Endodermal cell (in vitro differentiated cells): ENCODE data around the gene RERE. TPM values are rescaled to one million over a fixed set of nuclear protein-coding genes. Genes with fewer than 3 reads are reported as not detected.
A peak's percentile ranks its signal among the peaks of the same experiment; 100 is the strongest.

ENCODE experiments used
- DNase-seq: peaks from one replicate; pipeline ENCODE4 v3.0.0-alpha.2; 2017
- H3K27ac ChIP-seq: 2 replicates; pipeline ENCODE4 v1.5.1; 2013; ENCODE audit warnings: mild to moderate bottlenecking, low read depth, low read length, moderate library complexity
- H3K27me3 ChIP-seq: 2 replicates; pipeline ENCODE4 v1.6.1; 2013; ENCODE audit warnings: mild to moderate bottlenecking, low read length, moderate library complexity; ENCODE audit not compliant: insufficient read depth, control insufficient read depth, poor library complexity, severe bottlenecking
- H3K36me3 ChIP-seq: 2 replicates; pipeline ENCODE4 v1.7.0; 2013; ENCODE audit warnings: mild to moderate bottlenecking, low read length, moderate library complexity; ENCODE audit not compliant: control insufficient read depth, insufficient read depth
- H3K4me1 ChIP-seq: one replicate; pipeline ENCODE4 v1.7.0; 2013; ENCODE audit warnings: low read length; ENCODE audit not compliant: control insufficient read depth, insufficient read depth
- H3K4me3 ChIP-seq: 2 replicates; pipeline ENCODE4 v1.5.1; 2013; ENCODE audit warnings: mild to moderate bottlenecking, low read length, moderate library complexity
- H3K9ac ChIP-seq: 2 replicates; pipeline ENCODE4 v1.6.1; 2013; ENCODE audit warnings: mild to moderate bottlenecking, low read length, moderate library complexity; ENCODE audit not compliant: poor library complexity, severe bottlenecking; ENCODE audit errors: extremely low read depth
- H3K9me3 ChIP-seq: 2 replicates; pipeline ENCODE4 v1.6.1; 2013; ENCODE audit warnings: mild to moderate bottlenecking, low read length, moderate library complexity; ENCODE audit not compliant: control insufficient read depth
- H3K27ac Mint-ChIP-seq: 2 replicates; pipeline ENCODE4 v1.8.0; 2020; ENCODE audit warnings: mixed read lengths
- H3K27me3 Mint-ChIP-seq: 2 replicates; pipeline ENCODE4 v1.8.0; 2021; ENCODE audit warnings: mild to moderate bottlenecking, mixed read lengths; ENCODE audit not compliant: insufficient read depth
- H3K36me3 Mint-ChIP-seq: 2 replicates; pipeline ENCODE4 v1.8.0; 2020; ENCODE audit warnings: low read depth, mixed read lengths
- H3K4me1 Mint-ChIP-seq: 2 replicates; pipeline ENCODE4 v1.8.0; 2020; ENCODE audit warnings: mixed read lengths
- H3K4me3 Mint-ChIP-seq: 2 replicates; pipeline ENCODE4 v1.8.0; 2020; ENCODE audit warnings: mild to moderate bottlenecking, moderate library complexity, mixed read lengths
- H3K9me3 Mint-ChIP-seq: 2 replicates; pipeline ENCODE4 v1.8.0; 2020; ENCODE audit warnings: mild to moderate bottlenecking, mixed read lengths
- WGBS, 2 experiments: methylation state at CpG; one replicate each; pipeline versions ENCODE4 v1.1.5 to v1.1.7; 2013; ENCODE audit warnings: missing lambda C conversion rate in 2 of 2, mixed read lengths in 1 of 2; ENCODE audit not compliant: insufficient coverage in 1 of 2, insufficient read length in 1 of 2; 5-methylcytosine and 5-hydroxymethylcytosine counted together
- total RNA-seq, 2 donors: library from RNA; stranded (reverse); fragmentation: NEBNext Ultra II Directional in 1 of 2; extraction: Animal tissue kit (Norgen Biotek cat#: 25700) in 1 of 2; gene quantifications; 2 replicates in 1 of 2; 3 replicates in 1 of 2; pipeline ENCODE4 v1.2.1, GENCODE V29; 2021
- TF ChIP-seq, protein P1 (sequence below): fragments of 200-600 bp; sonication (generic); conservative IDR thresholded peaks from 2 replicates; pipeline ENCODE4 v1.5.0; 2021; ENCODE audit warnings: antibody characterized with exemption, mild to moderate bottlenecking

RERE gene
- total RNA-seq, 2 donors from 2014 or later: 159 to 179 TPM

DNA sequence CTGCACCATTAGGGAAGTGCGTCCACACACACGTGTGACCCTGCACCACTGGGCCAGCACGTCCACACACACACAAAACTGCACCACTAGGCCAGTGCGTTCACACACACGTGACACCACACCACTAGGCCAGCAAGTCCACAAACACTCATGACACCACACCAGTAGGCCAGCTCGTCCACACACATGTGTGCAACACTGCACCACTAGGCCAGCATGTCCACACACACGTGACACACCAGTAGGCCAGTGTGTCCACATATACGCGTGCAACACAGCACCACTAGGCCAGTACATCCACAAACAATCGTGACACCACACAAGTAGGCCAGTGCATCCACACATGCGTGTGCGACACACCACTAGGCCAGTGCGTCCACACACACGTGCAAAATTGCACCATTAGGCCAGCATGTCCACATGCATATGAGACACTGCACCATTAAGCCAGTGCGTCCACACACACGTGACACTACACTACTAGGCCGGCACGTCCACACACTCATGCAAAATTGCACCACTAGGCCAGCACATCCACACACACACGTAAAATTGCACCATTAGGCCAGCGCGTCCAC, 264.5 kb downstream of the RERE start:
- Mint-ChIP-seq H3K36me3 (peaks cover 57% of the 10 kb centered on the region), H3K27ac (peak overlapping the region; percentile 78), H3K27me3 (no peaks in the 10 kb centered on the region), H3K4me3 (peak overlapping the region; percentile 12), H3K9me3 (no peaks in the 10 kb centered on the region), H3K4me1 (peaks cover 31% of the 10 kb centered on the region)
- H3K9ac ChIP-seq: no peak overlapping the region
- peaks cover 8% of the 10 kb centered on the region for H3K4me1 ChIP-seq
- WGBS, 2 experiments: 92% methylated on average over 13 to 21 of the region's 21 CpGs
- peak overlapping the region; percentile 62 for H3K27ac ChIP-seq
- peaks cover 59% of the 10 kb centered on the region for H3K36me3 ChIP-seq
- no peak overlapping the region for H3K4me3 ChIP-seq
- TF ChIP-seq, protein P1, sequence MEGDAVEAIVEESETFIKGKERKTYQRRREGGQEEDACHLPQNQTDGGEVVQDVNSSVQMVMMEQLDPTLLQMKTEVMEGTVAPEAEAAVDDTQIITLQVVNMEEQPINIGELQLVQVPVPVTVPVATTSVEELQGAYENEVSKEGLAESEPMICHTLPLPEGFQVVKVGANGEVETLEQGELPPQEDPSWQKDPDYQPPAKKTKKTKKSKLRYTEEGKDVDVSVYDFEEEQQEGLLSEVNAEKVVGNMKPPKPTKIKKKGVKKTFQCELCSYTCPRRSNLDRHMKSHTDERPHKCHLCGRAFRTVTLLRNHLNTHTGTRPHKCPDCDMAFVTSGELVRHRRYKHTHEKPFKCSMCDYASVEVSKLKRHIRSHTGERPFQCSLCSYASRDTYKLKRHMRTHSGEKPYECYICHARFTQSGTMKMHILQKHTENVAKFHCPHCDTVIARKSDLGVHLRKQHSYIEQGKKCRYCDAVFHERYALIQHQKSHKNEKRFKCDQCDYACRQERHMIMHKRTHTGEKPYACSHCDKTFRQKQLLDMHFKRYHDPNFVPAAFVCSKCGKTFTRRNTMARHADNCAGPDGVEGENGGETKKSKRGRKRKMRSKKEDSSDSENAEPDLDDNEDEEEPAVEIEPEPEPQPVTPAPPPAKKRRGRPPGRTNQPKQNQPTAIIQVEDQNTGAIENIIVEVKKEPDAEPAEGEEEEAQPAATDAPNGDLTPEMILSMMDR: no peak
- no peaks in the 10 kb centered on the region for H3K27me3 ChIP-seq
- no peak for DNase-seq
- H3K9me3 ChIP-seq: peaks cover 5% of the 10 kb centered on the region

DNA sequence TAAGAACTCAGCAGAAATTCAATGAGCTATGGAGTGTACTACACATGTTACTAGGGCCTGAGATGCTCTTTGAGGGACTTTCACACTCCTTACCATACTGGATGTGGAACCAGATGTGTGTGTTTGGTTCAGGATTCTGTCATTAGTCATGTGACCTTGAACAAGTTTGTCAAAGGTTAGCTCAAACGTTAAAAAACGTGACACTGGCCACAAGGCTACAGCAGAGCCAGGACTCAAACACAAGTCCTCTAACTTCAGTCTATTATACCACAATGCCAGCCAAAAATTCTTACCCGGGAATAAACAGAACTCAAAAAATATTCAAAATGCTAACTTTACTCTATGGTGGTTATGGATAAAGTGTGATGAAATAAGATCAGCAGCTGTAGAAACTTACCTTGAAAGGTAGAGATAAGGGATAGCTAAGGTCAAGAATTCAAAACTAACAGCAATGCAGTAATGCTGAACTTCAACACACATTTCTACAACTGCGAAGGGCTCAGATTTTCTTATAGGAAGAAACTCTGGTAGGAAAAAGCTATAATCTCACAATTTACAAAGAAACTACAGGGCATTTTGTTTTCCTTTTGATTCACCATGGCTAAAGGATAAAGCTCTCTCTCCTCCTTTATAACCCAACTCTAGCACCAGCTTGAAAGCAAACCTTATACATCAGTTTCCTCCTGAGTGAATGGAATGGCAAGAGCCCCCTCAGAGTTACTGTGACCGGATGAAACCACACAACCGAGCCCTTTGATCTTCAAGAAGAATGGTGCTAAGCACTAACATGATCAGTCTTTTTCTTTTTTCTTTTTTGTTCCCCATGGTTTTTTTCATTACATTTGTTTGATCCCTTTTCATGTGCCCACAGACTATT, 265.6 kb downstream of the RERE start:
- H3K36me3 ChIP-seq: peaks cover 52% of the 10 kb centered on the region
- TF ChIP-seq, protein P1: no peak
- no peak for DNase-seq
- H3K9me3 Mint-ChIP-seq: no peaks in the 10 kb centered on the region
- H3K36me3 Mint-ChIP-seq: peaks cover 57% of the 10 kb centered on the region
- H3K27ac Mint-ChIP-seq: peak overlapping the region; percentile 13
- no peak overlapping the region for H3K9ac ChIP-seq
- H3K4me1 ChIP-seq: peaks cover 7% of the 10 kb centered on the region
- peaks cover 29% of the 10 kb centered on the region for H3K4me1 Mint-ChIP-seq
- H3K9me3 ChIP-seq: peaks cover 5% of the 10 kb centered on the region
- no peaks in the 10 kb centered on the region for H3K27me3 Mint-ChIP-seq
- peak overlapping the region; percentile 12 for H3K4me3 Mint-ChIP-seq
- H3K27me3 ChIP-seq: no peaks in the 10 kb centered on the region
- no peak overlapping the region for H3K4me3 ChIP-seq
- peak overlapping the region; percentile 62 for H3K27ac ChIP-seq
- 39 to 81% methylated on average over 3 to 5 of the region's 6 CpGs for WGBS, 2 experiments

DNA sequence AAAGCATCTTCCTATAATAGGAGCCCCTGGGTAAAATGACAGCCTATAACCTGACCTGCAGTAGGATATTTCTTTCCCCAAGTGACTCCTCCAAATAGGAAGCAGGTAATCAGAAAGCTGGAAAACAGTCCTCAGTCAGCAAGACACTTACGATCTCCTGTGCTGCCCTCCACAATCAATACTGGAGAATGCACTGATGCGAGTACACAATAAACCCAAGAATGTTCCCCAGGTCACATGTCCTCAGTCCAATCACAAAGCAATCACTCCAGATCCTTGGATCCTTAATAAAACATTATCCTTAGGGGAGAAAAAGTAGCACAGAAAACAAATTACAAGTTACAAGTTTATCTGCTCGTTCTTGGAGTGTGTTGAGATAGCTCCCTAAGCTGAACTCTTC, 266.4 kb downstream of the RERE start:
- TF ChIP-seq, protein P1: no peak
- H3K4me3 Mint-ChIP-seq: no peak overlapping the region
- peak overlapping the region; percentile 59 for H3K27ac Mint-ChIP-seq
- H3K27me3 ChIP-seq: no peaks in the 10 kb centered on the region
- peaks cover 44% of the 10 kb centered on the region for H3K36me3 ChIP-seq
- H3K9ac ChIP-seq: no peak overlapping the region
- H3K4me3 ChIP-seq: no peak overlapping the region
- no peak for DNase-seq
- H3K4me1 Mint-ChIP-seq: peaks cover 29% of the 10 kb centered on the region
- peaks cover 5% of the 10 kb centered on the region for H3K9me3 ChIP-seq
- H3K27me3 Mint-ChIP-seq: no peaks in the 10 kb centered on the region
- H3K36me3 Mint-ChIP-seq: peaks cover 55% of the 10 kb centered on the region
- whole genome bisulfite sequencing, 2 experiments: 90 to 94% methylated on average over 2 to 3 of the region's 3 CpGs
- no peak overlapping the region for H3K27ac ChIP-seq
- H3K4me1 ChIP-seq: peaks cover 7% of the 10 kb centered on the region
- H3K9me3 Mint-ChIP-seq: no peaks in the 10 kb centered on the region
